HCT116 (cell line): ENCODE data around the gene SORCS2. TPM values are rescaled to one million over a fixed set of nuclear protein-coding genes. Genes with fewer than 3 reads are reported as not detected.

Experiments
- ATAC-seq: fragments of 200-7000 bp; cut with Tn5 transposase; 2 replicates; pipeline ENCODE4 v1.9.1; 2020; ENCODE audit warnings: mild to moderate bottlenecking, moderate library complexity
- BruUV-seq: library from RNA; stranded (reverse); fragments of 400-500 nt; replicated peaks from 2 replicates; lab custom pipeline; 2021; lab: Mats Ljungman, UMichigan
- CTCF ChIA-PET: fragments of 300-600 bp; sonication (Branson Sonifier 250); formaldehyde crosslinking; loops from one replicate; lab custom pipeline; 2021; ENCODE audit warnings: antibody characterized with exemption; lab: Charles Lee
- POLR2A ChIA-PET: fragments of 300-600, 350-600 bp; sonication (Branson Sonifier 250); formaldehyde crosslinking; loops from one replicate; lab custom pipeline; 2021; ENCODE audit warnings: antibody characterized with exemption; lab: Charles Lee
- RAD21 ChIA-PET, 2 experiments: fragments of 300-600 bp; sonication (Branson Sonifier 250); formaldehyde crosslinking; loops; one replicate each; lab custom pipeline; 2023; ENCODE audit warnings: low total read pairs in 2 of 2; ENCODE audit not compliant: uncharacterized antibody in 2 of 2, unreplicated experiment in 2 of 2, low non-redundant PET in 1 of 2; lab: Charles Lee
- DNase-seq: peaks from one replicate; pipeline ENCODE4 v3.0.0-alpha.2; 2010; ENCODE audit warnings: low read depth, low spot score
- H2AFZ ChIP-seq: fragments of 200-600 bp; shearing (Covaris generic), sonication (generic); 2 replicates; pipeline ENCODE4 v1.6.1; 2017; ENCODE audit warnings: low read depth, mixed run types, mixed read lengths, antibody characterized with exemption, low read length; ENCODE audit not compliant: poor library complexity, severe bottlenecking
- H3K27ac ChIP-seq: 2 replicates; pipeline ENCODE4 v1.5.1; 2012; ENCODE audit warnings: low read depth, low read length
- H3K27me3 ChIP-seq: fragments of 200-600 bp; sonication (generic); 2 replicates; pipeline ENCODE4 v1.6.1; 2016; ENCODE audit warnings: mixed run types, low read length, mixed read lengths; ENCODE audit not compliant: insufficient read depth
- H3K36me3 ChIP-seq, 2 experiments: fragments of 200-500 bp in 1 of 2; fragments of 200-600 bp in 1 of 2; sonication (Bioruptor generic) in 1 of 2; sonication (generic) in 1 of 2; 2 replicates each; pipeline versions ENCODE4 v1.5.1 to v1.6.1; 2014 to 2016; ENCODE audit warnings: low read length in 2 of 2, inconsistent platforms in 1 of 2, mixed read lengths in 1 of 2, mixed run types in 1 of 2; ENCODE audit not compliant: insufficient read depth in 2 of 2, control insufficient read depth in 1 of 2
- H3K4me1 ChIP-seq, 2 experiments: fragments of 200-600 bp in 1 of 2; sonication (generic) in 1 of 2; 2 replicates each; pipeline versions ENCODE4 v1.5.1 to v1.6.1; 2012 to 2017; ENCODE audit warnings: low read length in 2 of 2, inconsistent platforms in 1 of 2, mild to moderate bottlenecking in 1 of 2, mixed read lengths in 1 of 2, mixed run types in 1 of 2, moderate library complexity in 1 of 2; ENCODE audit not compliant: insufficient read depth in 2 of 2, control insufficient read depth in 1 of 2
- H3K4me2 ChIP-seq: fragments of 200-600 bp; sonication (generic); 2 replicates; pipeline ENCODE4 v1.6.1; 2017; ENCODE audit warnings: mixed run types, low read length, mixed read lengths
- H3K4me3 ChIP-seq, 2 experiments: fragments of 200-600 bp in 1 of 2; sonication (generic) in 1 of 2; replicated peaks in 1 of 2; 2 replicates each; pipeline ENCODE4 v1.5.1; 2011 to 2016; ENCODE audit warnings: low read length in 2 of 2, control low read depth in 1 of 2, low read depth in 1 of 2, mild to moderate bottlenecking in 1 of 2, mixed read lengths in 1 of 2, mixed run types in 1 of 2
- H3K79me2 ChIP-seq: fragments of 200-600 bp; sonication (generic); 2 replicates; pipeline ENCODE4 v1.6.1; 2017; ENCODE audit warnings: mild to moderate bottlenecking, mixed run types, low read length, moderate library complexity, mixed read lengths; ENCODE audit not compliant: insufficient read depth
- H3K9ac ChIP-seq: fragments of 200-600 bp; sonication (generic); 2 replicates; pipeline ENCODE4 v1.6.1; 2016; ENCODE audit warnings: low read length, mixed read lengths
- H3K9me2 ChIP-seq: fragments of 200-600 bp; sonication (generic), shearing (Covaris generic); 2 replicates; pipeline ENCODE4 v1.6.1; 2017; ENCODE audit warnings: mixed run types, mild to moderate bottlenecking, moderate library complexity; ENCODE audit not compliant: insufficient read depth
- H3K9me3 ChIP-seq, 2 experiments: fragments of 200-500 bp in 1 of 2; fragments of 200-600 bp in 1 of 2; sonication (Bioruptor generic) in 1 of 2; sonication (generic) in 1 of 2; 2 replicates each; pipeline ENCODE4 v1.6.1; 2014 to 2017; ENCODE audit warnings: low read length in 2 of 2, mixed read lengths in 2 of 2, inconsistent platforms in 1 of 2, low read depth in 1 of 2, mild to moderate bottlenecking in 1 of 2, mixed run types in 1 of 2, moderate library complexity in 1 of 2; ENCODE audit not compliant: control insufficient read depth in 1 of 2, insufficient read depth in 1 of 2
- H4K20me1 ChIP-seq: fragments of 200-600 bp; sonication (generic), shearing (Covaris generic); 2 replicates; pipeline ENCODE4 v1.6.1; 2017; ENCODE audit warnings: mixed run types, mild to moderate bottlenecking, moderate library complexity; ENCODE audit not compliant: insufficient read depth
- CEBPB ChIP-seq: IDR thresholded peaks from 2 replicates; pipeline ENCODE4 v1.6.1; 2012; ENCODE audit warnings: low read depth
- EGR1 ChIP-seq: IDR thresholded peaks from 2 replicates; pipeline ENCODE4 v1.6.1; 2012; ENCODE audit warnings: low read depth
- ELF1 ChIP-seq: IDR thresholded peaks from 2 replicates; pipeline ENCODE4 v1.6.1; 2012; ENCODE audit warnings: low read depth, borderline replicate concordance
- EZH2phosphoT487 ChIP-seq: fragments of 200-600 bp; IDR thresholded peaks from 2 replicates; pipeline ENCODE4 v1.6.1; 2018; ENCODE audit warnings: antibody characterized with exemption, borderline replicate concordance
- FOSL1 ChIP-seq: IDR thresholded peaks from 2 replicates; pipeline ENCODE4 v1.6.1; 2012; ENCODE audit warnings: low read depth
- JUND ChIP-seq: IDR thresholded peaks from 2 replicates; pipeline ENCODE4 v1.6.1; 2012
- POLR2A ChIP-seq: IDR thresholded peaks from 2 replicates; pipeline ENCODE4 v1.7.0; 2011; ENCODE audit warnings: borderline replicate concordance; ENCODE audit not compliant: insufficient read depth, insufficient read length; ENCODE audit errors: extremely low read depth
- POLR2AphosphoS5 ChIP-seq: IDR thresholded peaks from 2 replicates; pipeline ENCODE4 v1.6.1; 2011; ENCODE audit warnings: mild to moderate bottlenecking, low read depth, low read length, moderate library complexity
- SP1 ChIP-seq: IDR thresholded peaks from 2 replicates; pipeline ENCODE4 v1.6.1; 2012; ENCODE audit warnings: low read depth
- YY1 ChIP-seq: IDR thresholded peaks from 2 replicates; pipeline ENCODE4 v1.6.1; 2011; ENCODE audit warnings: low read length, low read depth, moderate library complexity, mild to moderate bottlenecking; ENCODE audit not compliant: insufficient replicate concordance; ENCODE audit errors: extremely low read depth
- intact Hi-C: fragments of 100-400 bp; cut with micrococcal nuclease; formaldehyde crosslinking; loops from 2 replicates; pipeline ENCODE4 v1.10.0; 2022
- total RNA-seq: library from RNA; stranded (reverse); gene quantifications from one replicate; pipeline ENCODE4 v1.2.1, GENCODE V29; 2021; ENCODE audit not compliant: unreplicated experiment
- TF ChIP-seq, protein P1 (sequence below): IDR thresholded peaks from 2 replicates; pipeline ENCODE4 v1.6.1; 2012
- TF ChIP-seq, protein P2 (sequence below), 3 experiments: fragments of 200-600 bp in 1 of 3; sonication (generic) in 1 of 3; IDR thresholded peaks in 2 of 3; conservative IDR thresholded peaks in 1 of 3; 2 replicates each; pipeline ENCODE4 v1.5.1; 2012 to 2017; ENCODE audit warnings: low read depth in 2 of 3, low read length in 2 of 3, antibody characterized with exemption in 1 of 3, borderline replicate concordance in 1 of 3, control low read depth in 1 of 3, mild to moderate bottlenecking in 1 of 3, mixed read lengths in 1 of 3, mixed run types in 1 of 3, moderate library complexity in 1 of 3; ENCODE audit not compliant: insufficient read depth in 1 of 3

Gene SORCS2
- total RNA-seq, 1 experiment from 2014 or later: 0.37 TPM

DNA sequence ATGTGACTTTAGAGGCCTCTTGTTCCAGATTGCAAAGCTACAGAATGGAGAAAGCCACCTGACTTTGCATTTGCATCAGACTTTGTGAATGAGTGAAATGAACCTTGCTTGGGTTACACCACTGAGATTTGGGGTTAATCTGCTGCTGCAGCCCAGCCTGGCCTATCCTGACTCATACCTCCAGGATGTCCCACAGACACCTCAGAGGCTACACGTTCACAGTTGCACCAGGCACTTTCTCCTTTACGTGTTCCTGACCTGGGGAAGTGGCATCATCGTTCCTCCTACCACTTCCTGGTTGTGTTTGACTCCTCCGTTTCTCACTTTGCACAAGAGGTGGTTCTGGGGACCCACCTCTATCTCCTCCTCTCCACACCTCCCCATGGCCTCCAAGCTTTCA is 9.2 kb upstream of the SORCS2 start (continued):
- TF ChIP-seq YY1 (no peak), CEBPB (no peak), EGR1 (no peak), POLR2AphosphoS5 (no peak), ELF1 (no peak), POLR2A (no peak), SP1 (no peak), EZH2phosphoT487 (no peak), FOSL1 (no peak)
- TF ChIP-seq, protein P1, sequence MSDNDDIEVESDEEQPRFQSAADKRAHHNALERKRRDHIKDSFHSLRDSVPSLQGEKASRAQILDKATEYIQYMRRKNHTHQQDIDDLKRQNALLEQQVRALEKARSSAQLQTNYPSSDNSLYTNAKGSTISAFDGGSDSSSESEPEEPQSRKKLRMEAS: no peak
- TF ChIP-seq, protein P2, sequence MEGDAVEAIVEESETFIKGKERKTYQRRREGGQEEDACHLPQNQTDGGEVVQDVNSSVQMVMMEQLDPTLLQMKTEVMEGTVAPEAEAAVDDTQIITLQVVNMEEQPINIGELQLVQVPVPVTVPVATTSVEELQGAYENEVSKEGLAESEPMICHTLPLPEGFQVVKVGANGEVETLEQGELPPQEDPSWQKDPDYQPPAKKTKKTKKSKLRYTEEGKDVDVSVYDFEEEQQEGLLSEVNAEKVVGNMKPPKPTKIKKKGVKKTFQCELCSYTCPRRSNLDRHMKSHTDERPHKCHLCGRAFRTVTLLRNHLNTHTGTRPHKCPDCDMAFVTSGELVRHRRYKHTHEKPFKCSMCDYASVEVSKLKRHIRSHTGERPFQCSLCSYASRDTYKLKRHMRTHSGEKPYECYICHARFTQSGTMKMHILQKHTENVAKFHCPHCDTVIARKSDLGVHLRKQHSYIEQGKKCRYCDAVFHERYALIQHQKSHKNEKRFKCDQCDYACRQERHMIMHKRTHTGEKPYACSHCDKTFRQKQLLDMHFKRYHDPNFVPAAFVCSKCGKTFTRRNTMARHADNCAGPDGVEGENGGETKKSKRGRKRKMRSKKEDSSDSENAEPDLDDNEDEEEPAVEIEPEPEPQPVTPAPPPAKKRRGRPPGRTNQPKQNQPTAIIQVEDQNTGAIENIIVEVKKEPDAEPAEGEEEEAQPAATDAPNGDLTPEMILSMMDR (IDR thresholded peaks at IDR 0.05 in 2 of 3, conservative IDR thresholded peaks at IDR 0.05 in 1 of 3; ENCODE audit: borderline replicate concordance in 1 of 3, insufficient read depth in 1 of 3, low read depth in 2 of 3, low read length in 2 of 3): no peak

DNA sequence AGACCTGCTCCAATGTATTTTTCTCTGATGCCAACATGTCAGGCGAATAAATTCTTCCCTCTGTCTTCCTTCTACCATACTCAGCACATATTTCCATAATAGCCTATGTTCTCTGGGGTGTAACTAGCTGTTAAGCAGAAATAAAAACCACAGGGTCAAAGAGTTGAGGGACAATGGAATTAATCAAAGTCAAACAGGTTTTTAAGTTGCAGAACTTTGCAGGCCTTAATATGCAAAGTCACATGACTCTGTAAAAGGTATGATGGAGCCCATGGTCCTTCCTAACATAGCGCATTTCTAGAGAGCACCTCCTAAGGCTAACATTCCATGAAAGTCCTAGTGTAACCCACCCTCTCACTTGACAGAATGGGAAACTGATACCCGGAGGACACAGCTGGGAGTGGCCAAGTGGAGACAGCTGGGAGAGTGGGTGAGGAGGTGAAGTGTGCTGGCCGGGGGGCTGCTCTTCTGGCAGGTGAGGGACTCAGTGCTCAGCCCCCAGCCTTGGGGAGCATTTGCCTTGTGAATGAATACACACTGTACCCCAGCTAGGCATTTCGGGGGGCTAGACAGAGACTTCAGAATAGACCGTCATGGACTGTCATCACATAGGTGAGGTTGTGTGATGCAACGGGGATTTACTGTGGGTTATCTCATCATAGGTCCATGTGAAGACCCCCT is 8.4 kb upstream of the SORCS2 start:
- ATAC-seq (no peak), DNase-seq (no peak)
- Histone ChIP-seq H3K9me2 (no peaks in the 10 kb centered on the region), H3K79me2 (no peaks in the 10 kb centered on the region), H3K4me1 (no peaks in the 10 kb centered on the region), H3K9me3 (peaks cover 7% of the 10 kb centered on the region in 2 experiments; a peak in 2 of 4 replicates), H3K27ac (no peak overlapping the region), H3K27me3 (peaks cover 7% of the 10 kb centered on the region; the same call in 1 of the 2 replicates), H3K36me3 (no peaks in the 10 kb centered on the region), H3K9ac (no peak overlapping the region), H4K20me1 (no peaks in the 10 kb centered on the region), H3K4me3 (no peak overlapping the region), H2AFZ (no peak overlapping the region), H3K4me2 (no peak overlapping the region)
- ChIA-PET CTCF (interaction anchor here (0.7 kb wide), 1 partner anchor 84 kb away, joined by 3 read pairs; no protein-coding TSS in a partner anchor), POLR2A (no interaction called here), RAD21 (no interaction called here)
- no peak for TF ChIP-seq FOSL1
- no peak for TF ChIP-seq JUND
- intact Hi-C loops: no loop called here
- no TSS peak for BruUV-seq
